Measurements from ENCODE around the gene SPATA13.

Gene SPATA13

GRCh38 chr13:24254146-24254841, 93.8 kb downstream of the SPATA13 start:
- H3K4me3 Mint-ChIP-seq = peak overlapping the region; percentile 84
- peak overlapping the region; percentile 94 for H3K27ac Mint-ChIP-seq
- H3K9me3 Mint-ChIP-seq = no peaks in the 10 kb centered on the region
- DNase-seq = peak; percentile 81
- H3K27me3 Mint-ChIP-seq = no peaks in the 10 kb centered on the region
- CTCF ChIA-PET = interaction anchor here (0.7 to 2.3 kb wide), 5 partner anchors 7 to 21 kb away, joined by 3 to 12 read pairs (median 8); no protein-coding TSS in a partner anchor
- H3K4me1 Mint-ChIP-seq = peaks cover 83% of the 10 kb centered on the region
- H3K36me3 Mint-ChIP-seq = peaks cover 58% of the 10 kb centered on the region

GRCh38 chr13:24257497-24257896, 97.0 kb downstream of the SPATA13 start:
- no peak overlapping the region for H3K4me3 Mint-ChIP-seq
- CTCF ChIA-PET = interaction anchor here (0.6 kb wide), 1 partner anchor 209 kb away, joined by 3 read pairs; no protein-coding TSS in a partner anchor

GRCh38 chr13:24261566-24261965, 101.0 kb downstream of the SPATA13 start:
- Mint-ChIP-seq H3K27ac (peak overlapping the region; percentile 83), H3K36me3 (peaks cover 62% of the 10 kb centered on the region), H3K4me1 (peaks cover 88% of the 10 kb centered on the region), H3K27me3 (no peaks in the 10 kb centered on the region), H3K9me3 (no peaks in the 10 kb centered on the region), H3K4me3 (peak overlapping the region; percentile 11)
- CTCF ChIA-PET = interaction anchor here (0.7 to 1.6 kb wide), 3 partner anchors 8 to 13 kb away, joined by 3 to 7 read pairs (median 4); no protein-coding TSS in a partner anchor
- DNase-seq = peak; percentile 53

More at GRCh38 chr13:24257497-24257896, 97.0 kb downstream of the SPATA13 start:
- no peak for DNase-seq
- no peaks in the 10 kb centered on the region for H3K9me3 Mint-ChIP-seq
- H3K4me1 Mint-ChIP-seq = peaks cover 86% of the 10 kb centered on the region
- peaks cover 73% of the 10 kb centered on the region for H3K36me3 Mint-ChIP-seq
- peak overlapping the region; percentile 15 for H3K27ac Mint-ChIP-seq
- H3K27me3 Mint-ChIP-seq = no peaks in the 10 kb centered on the region

GRCh38 chr13:24263632-24264031, 103.1 kb downstream of the SPATA13 start:
- Mint-ChIP-seq H3K4me1 (peaks cover 91% of the 10 kb centered on the region), H3K36me3 (peaks cover 61% of the 10 kb centered on the region), H3K9me3 (no peaks in the 10 kb centered on the region), H3K27me3 (no peaks in the 10 kb centered on the region), H3K27ac (peak overlapping the region; percentile 98), H3K4me3 (peak overlapping the region; percentile 67)
- DNase-seq = no peak
- CTCF ChIA-PET = interaction anchor here (1.0 to 1.9 kb wide), 4 partner anchors 9 to 24 kb away, joined by 5 to 8 read pairs (median 6); no protein-coding TSS in a partner anchor

- Mint-ChIP-seq H3K27me3 (no peaks in the 10 kb centered on the region), H3K4me3 (peak overlapping the region; percentile 67), H3K9me3 (no peaks in the 10 kb centered on the region), H3K27ac (peak overlapping the region; percentile 98), H3K4me1 (peaks cover 95% of the 10 kb centered on the region), H3K36me3 (peaks cover 60% of the 10 kb centered on the region)
- CTCF ChIA-PET = interaction anchor here (1.1 to 1.9 kb wide), 4 partner anchors 9 to 36 kb away, joined by 4 to 8 read pairs (median 6); no protein-coding TSS in a partner anchor
- peak; percentile 91 for DNase-seq
Observed at GRCh38 chr13:24264976-24265375, 104.5 kb downstream of the SPATA13 start.

- Mint-ChIP-seq H3K9me3 (no peaks in the 10 kb centered on the region), H3K36me3 (peaks cover 58% of the 10 kb centered on the region), H3K27ac (peak overlapping the region; percentile 98), H3K4me3 (peak overlapping the region; percentile 67), H3K27me3 (no peaks in the 10 kb centered on the region), H3K4me1 (peaks cover 95% of the 10 kb centered on the region)
- CTCF ChIA-PET = interaction anchor here (1.3 to 2.4 kb wide), 3 partner anchors 9 to 11 kb away, joined by 4 to 9 read pairs (median 8); no protein-coding TSS in a partner anchor
- no peak for DNase-seq
Observed at GRCh38 chr13:24265453-24265852, 104.9 kb downstream of the SPATA13 start.

- peak overlapping the region; percentile 84 for H3K27ac Mint-ChIP-seq
- peaks cover 5% of the 10 kb centered on the region for H3K27me3 Mint-ChIP-seq
- peak overlapping the region; percentile 64 for H3K4me3 Mint-ChIP-seq
- no peaks in the 10 kb centered on the region for H3K9me3 Mint-ChIP-seq
- H3K36me3 Mint-ChIP-seq = peaks cover 49% of the 10 kb centered on the region
- peaks cover 94% of the 10 kb centered on the region for H3K4me1 Mint-ChIP-seq
- DNase-seq = peak; percentile 51
- CTCF ChIA-PET = interaction anchor here (1.0 to 2.4 kb wide), 3 partner anchors 13 to 36 kb away, joined by 3 to 9 read pairs (median 3); no protein-coding TSS in a partner anchor
Observed at GRCh38 chr13:24267274-24267673, 106.8 kb downstream of the SPATA13 start.

GRCh38 chr13:24267801-24268200, 107.3 kb downstream of the SPATA13 start:
- CTCF ChIA-PET = interaction anchor here (1.0 to 2.4 kb wide), 3 partner anchors 13 to 37 kb away, joined by 3 to 9 read pairs (median 3); no protein-coding TSS in a partner anchor
- no peak for DNase-seq
- Mint-ChIP-seq H3K36me3 (peaks cover 50% of the 10 kb centered on the region), H3K4me1 (peaks cover 94% of the 10 kb centered on the region), H3K4me3 (peak overlapping the region; percentile 64), H3K9me3 (no peaks in the 10 kb centered on the region), H3K27ac (peak overlapping the region; percentile 84), H3K27me3 (peaks cover 5% of the 10 kb centered on the region)

- Mint-ChIP-seq H3K9me3 (no peaks in the 10 kb centered on the region), H3K36me3 (peaks cover 49% of the 10 kb centered on the region), H3K27me3 (peaks cover 5% of the 10 kb centered on the region), H3K27ac (peak overlapping the region; percentile 98), H3K4me1 (peaks cover 94% of the 10 kb centered on the region), H3K4me3 (peak overlapping the region; percentile 87)
- DNase-seq = no peak
- CTCF ChIA-PET = interaction anchor here (1.2 to 2.2 kb wide), 5 partner anchors 8 to 41 kb away, joined by 3 to 12 read pairs (median 7); no protein-coding TSS in a partner anchor
Observed at GRCh38 chr13:24269821-24270220, 109.3 kb downstream of the SPATA13 start.

GRCh38 chr13:24270639-24271141, 110.2 kb downstream of the SPATA13 start:
- Mint-ChIP-seq H3K9me3 (no peaks in the 10 kb centered on the region), H3K27me3 (peaks cover 5% of the 10 kb centered on the region), H3K27ac (peak overlapping the region; percentile 98), H3K36me3 (peaks cover 46% of the 10 kb centered on the region), H3K4me3 (peak overlapping the region; percentile 87), H3K4me1 (peaks cover 94% of the 10 kb centered on the region)
- DNase-seq = peak; percentile 76
- CTCF ChIA-PET = interaction anchor here (1.2 to 2.2 kb wide), 5 partner anchors 9 to 42 kb away, joined by 3 to 12 read pairs (median 7); no protein-coding TSS in a partner anchor

GRCh38 chr13:24271231-24271600, 110.7 kb downstream of the SPATA13 start:
- Mint-ChIP-seq H3K27ac (peak overlapping the region; percentile 98), H3K27me3 (peaks cover 5% of the 10 kb centered on the region), H3K4me1 (peaks cover 95% of the 10 kb centered on the region), H3K9me3 (no peaks in the 10 kb centered on the region), H3K4me3 (peak overlapping the region; percentile 87), H3K36me3 (peaks cover 44% of the 10 kb centered on the region)
- no peak for DNase-seq
- CTCF ChIA-PET = interaction anchor here (1.4 to 2.2 kb wide), 4 partner anchors 10 to 20 kb away, joined by 7 to 12 read pairs (median 9); no protein-coding TSS in a partner anchor

- H3K4me3 Mint-ChIP-seq = peak overlapping the region; percentile 87
- CTCF ChIA-PET = interaction anchor here (1.9 to 2.2 kb wide), 2 partner anchors 18 to 20 kb away, joined by 11 to 12 read pairs; no protein-coding TSS in a partner anchor
- peak; percentile 78 for DNase-seq
- H3K36me3 Mint-ChIP-seq = peaks cover 40% of the 10 kb centered on the region
- peak overlapping the region; percentile 98 for H3K27ac Mint-ChIP-seq
- peaks cover 5% of the 10 kb centered on the region for H3K27me3 Mint-ChIP-seq
- H3K9me3 Mint-ChIP-seq = no peaks in the 10 kb centered on the region
- H3K4me1 Mint-ChIP-seq = peaks cover 95% of the 10 kb centered on the region
Observed at GRCh38 chr13:24271601-24272451, 111.3 kb downstream of the SPATA13 start.

- Mint-ChIP-seq H3K4me1 (peaks cover 95% of the 10 kb centered on the region), H3K27me3 (peaks cover 5% of the 10 kb centered on the region), H3K9me3 (no peaks in the 10 kb centered on the region), H3K36me3 (peaks cover 35% of the 10 kb centered on the region), H3K4me3 (peak overlapping the region; percentile 87), H3K27ac (peak overlapping the region; percentile 98)
- no peak for DNase-seq
- CTCF ChIA-PET = interaction anchor here (1.4 to 1.8 kb wide), 2 partner anchors 40 to 44 kb away, joined by 5 to 6 read pairs; no protein-coding TSS in a partner anchor
Observed at GRCh38 chr13:24272452-24273161, 112.1 kb downstream of the SPATA13 start.
